NCI-H187 treated with DMSO at 0.1 percent for 48 hours (cell line): ENCODE measurements around the gene PUS1.

Source experiments
- DNase-seq: peaks from one replicate; lab custom pipeline; 2025; lab: John Stamatoyannopoulos, UW

The PUS1 gene

DNA sequence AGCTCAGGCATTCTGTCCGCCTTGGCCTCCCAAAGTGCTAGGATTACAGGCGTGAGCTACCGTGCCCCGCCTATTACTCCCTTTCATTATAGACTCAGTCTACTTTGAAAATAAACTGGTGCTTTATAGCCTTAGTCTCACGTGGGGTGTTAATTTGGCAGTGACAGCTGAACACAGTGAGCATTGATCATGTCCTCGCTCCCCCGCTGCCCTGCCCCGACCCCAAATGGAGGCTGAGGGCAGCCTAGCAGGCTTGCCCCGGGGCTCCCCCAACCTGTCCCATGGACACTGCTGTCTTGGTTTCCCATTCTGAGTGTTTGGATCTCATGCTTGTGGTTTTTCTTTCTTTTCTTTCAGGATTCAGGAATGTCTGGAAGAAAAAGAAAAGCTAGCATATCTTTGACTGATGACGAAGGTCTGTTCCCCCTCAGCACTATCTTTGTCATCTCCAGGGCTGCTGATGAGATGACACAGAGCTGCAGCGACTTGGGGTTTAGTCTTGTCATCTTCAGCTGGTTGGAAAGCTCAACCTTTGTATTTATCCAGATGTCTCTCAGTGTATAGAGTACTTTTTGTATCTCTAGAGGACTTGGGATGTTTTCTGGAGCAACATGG is 62.8 kb downstream of the PUS1 start:
- no peak for DNase-seq

DNA sequence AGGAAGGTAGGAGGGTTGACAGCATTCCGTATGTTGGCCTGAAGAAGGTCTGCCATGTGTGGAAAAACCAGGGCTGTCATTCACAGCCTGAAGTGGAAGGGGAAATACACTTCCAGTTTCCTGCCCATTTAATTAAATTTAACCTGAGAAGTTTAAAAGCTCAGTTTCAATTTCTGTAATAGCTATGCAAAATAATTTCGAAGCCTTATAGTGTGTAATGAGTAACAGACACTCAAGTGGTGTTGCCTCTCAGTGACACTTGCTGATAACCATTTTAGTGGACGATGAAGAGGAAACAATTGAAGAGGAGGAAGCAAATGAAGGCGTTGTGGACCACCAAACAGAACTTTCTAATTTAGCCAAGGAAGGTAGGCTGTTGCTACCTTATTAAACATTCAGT is 65.5 kb downstream of the PUS1 start:
- no peak for DNase-seq
